ENCODE measurements around the gene TMUB1. TPM values are rescaled to one million over a fixed set of nuclear protein-coding genes. Genes with fewer than 3 reads are reported as not detected.

TMUB1 gene
- total and polyA plus RNA-seq, 9 of the 15 experiments (the other 6 are each of a cell fraction or from before 2014, with no cell fraction given), result 0.14 to 241 (median 74.1) TPM

- TF ChIP-seq KLF13 (tag; IDR thresholded peaks at IDR 0.05; ENCODE audit: borderline replicate concordance, low read depth) (peak; percentile 22; the same call in 1 of the 2 replicates), ZSCAN29 (IDR thresholded peaks at IDR 0.05) (no peak), RAD21 (CRISPR knock-in tag; conservative IDR thresholded peaks at IDR 0.05 in 1 of 2, IDR thresholded peaks at IDR 0.05 in 1 of 2) (0 out of 4 replicates have a peak, but pooled peaks of 1 of the 2 experiments have one; percentile 7), ZBTB40 (IDR thresholded peaks at IDR 0.05) (peak; percentile 94), ZBTB40 (CRISPR knock-in tag; IDR thresholded peaks at IDR 0.05) (no peak), CHD2 (IDR thresholded peaks at IDR 0.05; ENCODE audit: low read depth, low read length) (0 out of 2 replicates have a peak, but pooled peaks have one; percentile 21), PHB (CRISPR knock-in tag; IDR thresholded peaks at IDR 0.05) (0 out of 2 replicates have a peak, but pooled peaks have one; percentile 29), KLF6 (CRISPR knock-in tag; IDR thresholded peaks at IDR 0.05; ENCODE audit: borderline replicate concordance) (0 out of 2 replicates have a peak, but pooled peaks have one; percentile 4), PHF8 (IDR thresholded peaks at IDR 0.05; ENCODE audit: borderline replicate concordance, low read length) (peak; percentile 75; the same call in 1 of the 2 replicates), NCOR1 (IDR thresholded peaks at IDR 0.05) (no peak), RBM14 (IDR thresholded peaks at IDR 0.05; ENCODE audit: borderline replicate concordance, insufficient read depth, low read depth, low read length) (no peak)
Measured at GRCh38 chr7:151057989-151058780, 25.1 kb downstream of the TMUB1 start (continued).

Data from K562 (cell line).